Common myeloid progenitor, CD34-positive (primary cell): Measurements from ENCODE around the gene DENND1A.
A peak's percentile ranks its signal among the peaks of the same experiment; 100 is the strongest.

ENCODE experiments used
- CTCF ChIA-PET: fragments of 350-600 bp; sonication (Branson Sonifier 250); formaldehyde crosslinking; loops from one replicate; lab custom pipeline; 2021; ENCODE audit warnings: antibody characterized with exemption; lab: Charles Lee
- POLR2A ChIA-PET: fragments of 350-600 bp; sonication (Branson Sonifier 250); formaldehyde crosslinking; loops from one replicate; lab custom pipeline; 2021; ENCODE audit warnings: antibody characterized with exemption; lab: Charles Lee
- DNase-seq, 3 donors: peaks; one replicate each; pipeline versions ENCODE4 v3.0.0 to v3.0.0-alpha.2; 2013
- H3K27ac ChIP-seq, 2 experiments: 1 replicate in 1 of 2; 2 replicates in 1 of 2; pipeline ENCODE4 v1.7.0; 2013; ENCODE audit warnings: inconsistent platforms in 2 of 2, low read length in 2 of 2, mild to moderate bottlenecking in 2 of 2, low read depth in 1 of 2, moderate library complexity in 1 of 2; ENCODE audit not compliant: severe bottlenecking in 2 of 2, insufficient read depth in 1 of 2, poor library complexity in 1 of 2
- H3K27me3 ChIP-seq, 5 experiments: replicated peaks in 2 of 5; 1 replicate in 3 of 5; 2 replicates in 2 of 5; pipeline versions ENCODE4 v1.6.1 to v1.7.0; 2013; ENCODE audit warnings: low read length in 4 of 5, mild to moderate bottlenecking in 2 of 5, moderate library complexity in 2 of 5, inconsistent platforms in 1 of 5; ENCODE audit not compliant: insufficient read depth in 5 of 5, control insufficient read depth in 4 of 5
- H3K36me3 ChIP-seq, 4 experiments: 1 replicate in 2 of 4; 2 replicates in 2 of 4; pipeline versions ENCODE4 v1.6.1 to v1.7.0; 2013; ENCODE audit warnings: low read length in 3 of 4, control low read depth in 1 of 4, mild to moderate bottlenecking in 1 of 4; ENCODE audit not compliant: control insufficient read depth in 4 of 4, insufficient read depth in 4 of 4
- H3K4me1 ChIP-seq, 4 experiments: 1 replicate in 3 of 4; 2 replicates in 1 of 4; pipeline versions ENCODE4 v1.6.1 to v1.7.1; 2013; ENCODE audit warnings: low read length in 3 of 4, mild to moderate bottlenecking in 3 of 4, control low read depth in 1 of 4, inconsistent platforms in 1 of 4, moderate library complexity in 1 of 4; ENCODE audit not compliant: control insufficient read depth in 4 of 4, insufficient read depth in 4 of 4; ENCODE audit errors: control extremely low read depth in 1 of 4
- H3K4me3 ChIP-seq, 7 experiments: 1 replicate in 4 of 7; 2 replicates in 3 of 7; pipeline versions ENCODE4 v1.5.1 to v1.7.0; 2013; ENCODE audit warnings: mild to moderate bottlenecking in 7 of 7, low read length in 6 of 7, moderate library complexity in 6 of 7, inconsistent platforms in 2 of 7, low read depth in 2 of 7, control low read depth in 1 of 7; ENCODE audit not compliant: insufficient read depth in 4 of 7, control insufficient read depth in 1 of 7; ENCODE audit errors: extremely low read depth in 1 of 7
- H3K9me3 ChIP-seq, 5 experiments: 1 replicate in 4 of 5; 2 replicates in 1 of 5; pipeline versions ENCODE4 v1.6.1 to v1.7.1; 2013; ENCODE audit warnings: low read length in 4 of 5, mild to moderate bottlenecking in 2 of 5, inconsistent platforms in 1 of 5, low read depth in 1 of 5, moderate library complexity in 1 of 5; ENCODE audit not compliant: control insufficient read depth in 4 of 5, insufficient read depth in 2 of 5; ENCODE audit errors: control extremely low read depth in 1 of 5
- WGBS: methylation state at CpG from one replicate; pipeline ENCODE4 v1.1.5; 2013; ENCODE audit not compliant: insufficient coverage; 5-methylcytosine and 5-hydroxymethylcytosine counted together

DENND1A gene

GRCh38 chr9:123757960-123758359, 172.0 kb downstream of the DENND1A start:
- WGBS = 97% methylated on average over 3 of the region's 3 CpGs
- ChIA-PET CTCF (interaction anchor here (1.3 kb wide), 1 partner anchor 8 kb away, joined by 3 read pairs; no protein-coding TSS in a partner anchor), POLR2A (no interaction called here)
- no peak for DNase-seq
- Histone ChIP-seq H3K36me3 (peaks cover 0 to 10% (median 7%) of the 10 kb centered on the region in 4 experiments), H3K27ac (no peak overlapping the region), H3K9me3 (no peaks in the 10 kb centered on the region), H3K27me3 (no peaks in the 10 kb centered on the region), H3K4me1 (no peaks in the 10 kb centered on the region), H3K4me3 (no peak overlapping the region)

- Histone ChIP-seq H3K4me3 (no peak overlapping the region), H3K36me3 (peaks cover 0 to 10% (median 7%) of the 10 kb centered on the region in 4 experiments), H3K9me3 (no peaks in the 10 kb centered on the region), H3K4me1 (no peaks in the 10 kb centered on the region), H3K27ac (no peak overlapping the region), H3K27me3 (no peaks in the 10 kb centered on the region)
- ChIA-PET POLR2A (no interaction called here), CTCF (no interaction called here)
- whole genome bisulfite sequencing = 100% methylated on average over 4 of the region's 6 CpGs
- no peak for DNase-seq
Observed at GRCh38 chr9:123757547-123757946, 172.4 kb downstream of the DENND1A start.

- WGBS = 94% methylated on average over 3 of the region's 4 CpGs
- H3K4me1 ChIP-seq = no peaks in the 10 kb centered on the region
- DNase-seq = no peak
- H3K27me3 ChIP-seq = no peaks in the 10 kb centered on the region
- H3K36me3 ChIP-seq = peaks cover 0 to 10% (median 7%) of the 10 kb centered on the region in 4 experiments
- no peaks in the 10 kb centered on the region for H3K9me3 ChIP-seq
- no peak overlapping the region for H3K4me3 ChIP-seq
- POLR2A ChIA-PET = no interaction called here
- no peak overlapping the region for H3K27ac ChIP-seq
- CTCF ChIA-PET = no interaction called here
Observed at GRCh38 chr9:123756484-123757106, 173.3 kb downstream of the DENND1A start.

GRCh38 chr9:123753669-123754258, 176.2 kb downstream of the DENND1A start:
- Histone ChIP-seq H3K4me1 (peaks cover 0 to 9% (median 5%) of the 10 kb centered on the region in 4 experiments), H3K36me3 (peaks cover 0 to 14% (median 9%) of the 10 kb centered on the region in 4 experiments), H3K9me3 (no peaks in the 10 kb centered on the region), H3K27me3 (no peaks in the 10 kb centered on the region), H3K27ac (no peak overlapping the region), H3K4me3 (no peak overlapping the region)
- POLR2A ChIA-PET = no interaction called here
- WGBS = 94% methylated on average over 2 of the region's 2 CpGs
- CTCF ChIA-PET = no interaction called here
- DNase-seq = no peak

- Histone ChIP-seq H3K4me1 (peaks cover 0 to 9% (median 5%) of the 10 kb centered on the region in 4 experiments), H3K27ac (no peak overlapping the region), H3K27me3 (no peaks in the 10 kb centered on the region), H3K36me3 (peaks cover 0 to 14% (median 9%) of the 10 kb centered on the region in 4 experiments), H3K4me3 (no peak overlapping the region), H3K9me3 (no peaks in the 10 kb centered on the region)
- ChIA-PET POLR2A (no interaction called here), CTCF (no interaction called here)
- WGBS = no CpG with 5 or more reads among the region's 1 CpG
- no peak for DNase-seq
Observed at GRCh38 chr9:123753016-123753415, 176.9 kb downstream of the DENND1A start.

GRCh38 chr9:123749580-123750202, 180.2 kb downstream of the DENND1A start:
- peak; percentile 8 to 39 (median 28) for DNase-seq
- no peaks in the 10 kb centered on the region for H3K9me3 ChIP-seq
- H3K36me3 ChIP-seq = peaks cover 0 to 5% (median 2%) of the 10 kb centered on the region in 4 experiments
- 82% methylated on average over 2 of the region's 4 CpGs for WGBS
- no peak overlapping the region for H3K27ac ChIP-seq
- H3K4me1 ChIP-seq = peaks cover 0 to 9% (median 5%) of the 10 kb centered on the region in 4 experiments
- H3K27me3 ChIP-seq = no peaks in the 10 kb centered on the region
- peak overlapping the region in 1 of 7 experiments; percentile 0 for H3K4me3 ChIP-seq
- POLR2A ChIA-PET = no interaction called here
- CTCF ChIA-PET = interaction anchor here (0.8 to 1.4 kb wide), 4 partner anchors 9 to 206 kb away, joined by 3 to 5 read pairs (median 4); no protein-coding TSS in a partner anchor

GRCh38 chr9:123746765-123747164, 183.2 kb downstream of the DENND1A start:
- WGBS = no CpG with 5 or more reads among the region's 1 CpG
- POLR2A ChIA-PET = no interaction called here
- Histone ChIP-seq H3K9me3 (no peaks in the 10 kb centered on the region), H3K27ac (no peak overlapping the region), H3K27me3 (no peaks in the 10 kb centered on the region), H3K4me3 (no peak overlapping the region), H3K36me3 (peaks cover 0 to 5% (median 2%) of the 10 kb centered on the region in 4 experiments), H3K4me1 (peaks cover 0 to 9% (median 5%) of the 10 kb centered on the region in 4 experiments)
- CTCF ChIA-PET = no interaction called here
- no peak for DNase-seq
